ENCODE measurements around the gene ATP2B1. TPM values are rescaled to one million over a fixed set of nuclear protein-coding genes. Genes with fewer than 3 reads are reported as not detected.

Gene ATP2B1
- polyA plus RNA-seq, 2 of the 4 experiments (the other 2 are of a cell fraction), result 52.7 to 132 TPM

- Histone ChIP-seq H3K27ac (no peak overlapping the region), H3K9me3 (no peaks in the 10 kb centered on the region), H3K4me3 (no peak overlapping the region), H3K4me2 (no peak overlapping the region), H3K4me1 (no peaks in the 10 kb centered on the region)
- DNase-seq (ENCODE audit: low read depth in 1 of 2, low spot score in 1 of 2) (no peak), FAIRE-seq (no peak), ATAC-seq (no peak)
- 78% methylated on average over 8 of the region's 8 CpGs for WGBS (ENCODE audit: missing lambda C conversion rate)
- no peak for TF ChIP-seq MAX (IDR thresholded peaks at IDR 0.05)
- TF ChIP-seq ZNF302 (CRISPR knock-in tag; IDR thresholded peaks at IDR 0.05), result no peak
- TF ChIP-seq SMC3 (IDR thresholded peaks at IDR 0.05), result no peak
- no peak for TF ChIP-seq RCOR1 (IDR thresholded peaks at IDR 0.05; ENCODE audit: low read depth, low read length)
- TF ChIP-seq ZSCAN20 (CRISPR knock-in tag; IDR thresholded peaks at IDR 0.05), result no peak
- no peak for TF ChIP-seq NR3C1 (IDR thresholded peaks at IDR 0.05)
- no peak for TF ChIP-seq TFCP2L1 (CRISPR knock-in tag; IDR thresholded peaks at IDR 0.05)
- TF ChIP-seq KDM1A (IDR thresholded peaks at IDR 0.05; ENCODE audit: low read depth), result no peak
- no peak for TF ChIP-seq MYC (IDR thresholded peaks at IDR 0.05; ENCODE audit: borderline replicate concordance, low read length)
- TF ChIP-seq NFE2L2 (conservative IDR thresholded peaks at IDR 0.05; ENCODE audit: low read length), result no peak
- no peak for TF ChIP-seq JUNB (IDR thresholded peaks at IDR 0.05)
- no peak for TF ChIP-seq HOXB5 (CRISPR knock-in tag; IDR thresholded peaks at IDR 0.05)
- TF ChIP-seq E2F6 (IDR thresholded peaks at IDR 0.05; ENCODE audit: borderline replicate concordance, low read depth), result no peak
- no peak for TF ChIP-seq CHD2 (IDR thresholded peaks at IDR 0.05; ENCODE audit: low read length, partially characterized antibody)
- TF ChIP-seq EHMT2 (IDR thresholded peaks at IDR 0.05; ENCODE audit: low read depth), result no peak
- no peak for TF ChIP-seq PBX3 (IDR thresholded peaks at IDR 0.05)
- no peak for TF ChIP-seq FOSL2 (IDR thresholded peaks at IDR 0.05)
- TF ChIP-seq FOSL2 (CRISPR knock-in tag; IDR thresholded peaks at IDR 0.05), result no peak
- no peak for TF ChIP-seq HEYL (CRISPR knock-in tag; IDR thresholded peaks at IDR 0.05)
- ChIA-PET CTCF (interaction anchor here (0.6 to 1.0 kb wide), 2 partner anchors 57 to 449 kb away, joined by 3 read pairs; no protein-coding TSS in a partner anchor), POLR2A (no interaction called here)
Measured at GRCh38 chr12:89721291-89721987, 12.8 kb upstream of the ATP2B1 start.

- Histone ChIP-seq H3K4me2 (no peak overlapping the region), H3K27ac (no peak overlapping the region), H3K9me3 (no peaks in the 10 kb centered on the region; the same call in 2 of the 3 replicates), H3K4me3 (no peak overlapping the region), H3K4me1 (no peaks in the 10 kb centered on the region)
- ATAC-seq (no peak), DNase-seq (ENCODE audit: low read depth in 1 of 2, low spot score in 1 of 2) (no peak), FAIRE-seq (no peak)
- ChIA-PET POLR2A (no interaction called here), CTCF (no interaction called here)
- WGBS (ENCODE audit: missing lambda C conversion rate), result 72% methylated on average over 2 of the region's 2 CpGs
- TF ChIP-seq MAFK (IDR thresholded peaks at IDR 0.05; ENCODE audit: partially characterized antibody) (no peak), GATA3 (IDR thresholded peaks at IDR 0.05; ENCODE audit: borderline replicate concordance) (no peak), PBX3 (IDR thresholded peaks at IDR 0.05) (no peak), NR3C1 (IDR thresholded peaks at IDR 0.05) (no peak), BHLHE40 (IDR thresholded peaks at IDR 0.05; ENCODE audit: low read depth, low read length) (no peak), FOSB (CRISPR knock-in tag; IDR thresholded peaks at IDR 0.05) (no peak), ATOH8 (CRISPR knock-in tag; IDR thresholded peaks at IDR 0.05; ENCODE audit: low read depth) (no peak), HMGXB4 (CRISPR knock-in tag; IDR thresholded peaks at IDR 0.05; ENCODE audit: borderline replicate concordance) (no peak), MAZ (IDR thresholded peaks at IDR 0.05; ENCODE audit: borderline replicate concordance, low read depth, low read length) (no peak), REST (IDR thresholded peaks at IDR 0.05) (no peak), EP300 (IDR thresholded peaks at IDR 0.05) (no peak)
Measured at GRCh38 chr12:89717759-89718523, 9.3 kb upstream of the ATP2B1 start.
